Measurements from ENCODE around the gene MAML2. TPM values are rescaled to one million over a fixed set of nuclear protein-coding genes. Genes with fewer than 3 reads are reported as not detected.

Gene MAML2
- total and polyA plus RNA-seq, 2 experiments from 2014 or later, result 2.0 to 7.1 TPM

- peaks cover 11% of the 10 kb centered on the region for H3K4me1 Mint-ChIP-seq
- Histone ChIP-seq H4K20me1 (replicated peaks; ENCODE audit: insufficient read depth) (no peaks in the 10 kb centered on the region), H2AFZ (peak within 1 kb of the TSS; percentile 79), H3K4me1 (ENCODE audit: insufficient read depth) (0 out of 2 replicates have a peak, but pooled peaks cover 11% of the 10 kb centered on the region), H3K79me2 (replicated peaks; ENCODE audit: insufficient read depth) (peaks cover 35% of the 10 kb centered on the region), H3K4me2 (peak within 1 kb of the TSS; percentile 84), H3K4me3 (peak within 1 kb of the TSS; percentile 64), H3K27ac (ENCODE audit: low read depth) (peak within 1 kb of the TSS; percentile 95), H3K36me3 (ENCODE audit: insufficient read depth) (no peaks in the 10 kb centered on the region), H3K27me3 (ENCODE audit: insufficient read depth) (no peaks in the 10 kb centered on the region), H3F3A (replicated peaks; ENCODE audit: low read depth) (peaks cover 5% of the 10 kb centered on the region; the same call in 1 of the 2 replicates), H3K9me2 (ENCODE audit: insufficient read depth) (no peaks in the 10 kb centered on the region)
- peak within 1 kb of the TSS; percentile 95 for H3K4me3 Mint-ChIP-seq
- TF ChIP-seq POLR2AphosphoS5 (IDR thresholded peaks at IDR 0.05; ENCODE audit: low read depth), result peak; percentile 92
- no peak for TF ChIP-seq REST (IDR thresholded peaks at IDR 0.05; ENCODE audit: unreplicated experiment)
- peak; percentile 72 for TF ChIP-seq ETS1 (IDR thresholded peaks at IDR 0.05)
- TF ChIP-seq STAT1 (IDR thresholded peaks at IDR 0.05; ENCODE audit: unreplicated experiment), result no peak
- TF ChIP-seq EZH2phosphoT487 (IDR thresholded peaks at IDR 0.05; ENCODE audit: unreplicated experiment), result no peak
- no peak for TF ChIP-seq EZH2 (IDR thresholded peaks at IDR 0.05; ENCODE audit: low read depth, unreplicated experiment)
- TF ChIP-seq CREB1 (CRISPR knock-in tag; IDR thresholded peaks at IDR 0.05; ENCODE audit: low read depth), result no peak
- ATAC-seq, result peak; percentile 95
- H3K27ac Mint-ChIP-seq, result peak within 1 kb of the TSS; percentile 98
- H3K27me3 Mint-ChIP-seq (ENCODE audit: insufficient read depth, low read depth, poor library complexity), result peaks cover 1% of the 10 kb centered on the region
- H3K36me3 Mint-ChIP-seq (ENCODE audit: low read depth), result peaks cover 15% of the 10 kb centered on the region; the same call in 2 of the 3 replicates
- H3K9me3 Mint-ChIP-seq, result peaks cover 10% of the 10 kb centered on the region; the same call in 2 of the 3 replicates
- peak; percentile 99 for DNase-seq (ENCODE audit: low spot score)
These were observed 46.9 kb upstream of the MAML2 start, which contains the start of the genes CCDC82 and JRKL for GRCh38 chr11:96389720-96390487. Gene CCDC82 (minus strand): TSS chr11:96389912. CDS start chr11:96384747, 5,165 bp downstream. Gene JRKL (plus strand): TSS chr11:96390013. CDS start chr11:96390650, 637 bp downstream.

All from GM23338 (cell line).